Neutrophil (primary cell): ENCODE data around the gene LRATD1.

Experiments
- H3K27ac ChIP-seq: fragments of 200-600 bp; sonication (generic); 2 replicates; pipeline ENCODE4 v1.5.1; 2016; ENCODE audit warnings: mild to moderate bottlenecking, moderate library complexity
- H3K27me3 ChIP-seq: fragments of 200-600 bp; sonication (generic); 2 replicates; pipeline ENCODE4 v1.6.0; 2016; ENCODE audit warnings: mild to moderate bottlenecking
- H3K36me3 ChIP-seq: fragments of 200-600 bp; sonication (generic); 2 replicates; pipeline ENCODE4 v1.5.1; 2017
- H3K4me1 ChIP-seq, 2 experiments: fragments of 200-600 bp in 1 of 2; sonication (generic) in 1 of 2; 1 replicate in 1 of 2; 2 replicates in 1 of 2; pipeline versions ENCODE4 v1.5.1 to v1.6.1; 2013 to 2016; ENCODE audit warnings: low read depth in 1 of 2, low read length in 1 of 2, mild to moderate bottlenecking in 1 of 2, moderate library complexity in 1 of 2; ENCODE audit not compliant: control insufficient read depth in 1 of 2, insufficient read depth in 1 of 2
- H3K4me3 ChIP-seq, 2 experiments: fragments of 200-600 bp in 1 of 2; sonication (generic) in 1 of 2; 1 replicate in 1 of 2; 2 replicates in 1 of 2; pipeline ENCODE4 v1.5.1; 2013 to 2016; ENCODE audit warnings: low read depth in 1 of 2, low read length in 1 of 2, mild to moderate bottlenecking in 1 of 2, moderate library complexity in 1 of 2
- H3K9me3 ChIP-seq: fragments of 200-600 bp; sonication (generic); 2 replicates; pipeline ENCODE4 v1.5.1; 2016
- CTCF ChIP-seq: fragments of 200-600 bp; sonication (generic); IDR thresholded peaks from 2 replicates; pipeline ENCODE4 v1.5.1; 2016; ENCODE audit warnings: antibody characterized with exemption

The LRATD1 gene

GRCh38 chr2:14623237-14623636, 9.3 kb upstream of the LRATD1 start:
- Histone ChIP-seq H3K4me3 (no peak overlapping the region), H3K27me3 (no peaks in the 10 kb centered on the region), H3K27ac (no peak overlapping the region), H3K4me1 (no peaks in the 10 kb centered on the region), H3K9me3 (no peaks in the 10 kb centered on the region), H3K36me3 (no peaks in the 10 kb centered on the region)
- no peak for TF ChIP-seq CTCF

- Histone ChIP-seq H3K9me3 (no peaks in the 10 kb centered on the region), H3K4me3 (no peak overlapping the region), H3K36me3 (no peaks in the 10 kb centered on the region), H3K27ac (no peak overlapping the region), H3K27me3 (peaks cover 25% of the 10 kb centered on the region), H3K4me1 (no peaks in the 10 kb centered on the region)
- no peak for TF ChIP-seq CTCF
Observed at GRCh38 chr2:14626873-14627272, 5.6 kb upstream of the LRATD1 start.

DNA sequence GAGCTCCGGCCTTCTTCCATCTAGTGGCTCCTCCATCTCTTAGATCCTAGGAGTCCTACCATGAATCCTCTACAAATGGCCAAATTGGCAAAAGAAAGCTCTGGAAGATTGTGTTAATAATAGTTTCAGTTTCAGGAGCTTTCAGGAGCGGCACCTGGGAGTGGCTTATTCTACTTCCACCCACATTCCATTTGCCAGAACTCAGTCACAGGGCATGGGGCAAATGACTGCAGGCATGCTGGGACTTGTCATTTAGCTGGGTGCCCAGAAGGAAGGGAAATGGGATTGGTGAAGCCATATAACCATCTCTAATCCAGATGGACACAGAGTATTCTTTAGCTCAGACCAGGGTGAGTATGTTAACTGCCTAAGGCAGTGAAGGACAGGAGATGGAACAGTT, 3.6 kb upstream of the LRATD1 start:
- Histone ChIP-seq H3K27ac (no peak overlapping the region), H3K27me3 (peaks cover 46% of the 10 kb centered on the region), H3K9me3 (no peaks in the 10 kb centered on the region), H3K4me3 (no peak overlapping the region), H3K4me1 (no peaks in the 10 kb centered on the region), H3K36me3 (no peaks in the 10 kb centered on the region)
- TF ChIP-seq CTCF: no peak

DNA sequence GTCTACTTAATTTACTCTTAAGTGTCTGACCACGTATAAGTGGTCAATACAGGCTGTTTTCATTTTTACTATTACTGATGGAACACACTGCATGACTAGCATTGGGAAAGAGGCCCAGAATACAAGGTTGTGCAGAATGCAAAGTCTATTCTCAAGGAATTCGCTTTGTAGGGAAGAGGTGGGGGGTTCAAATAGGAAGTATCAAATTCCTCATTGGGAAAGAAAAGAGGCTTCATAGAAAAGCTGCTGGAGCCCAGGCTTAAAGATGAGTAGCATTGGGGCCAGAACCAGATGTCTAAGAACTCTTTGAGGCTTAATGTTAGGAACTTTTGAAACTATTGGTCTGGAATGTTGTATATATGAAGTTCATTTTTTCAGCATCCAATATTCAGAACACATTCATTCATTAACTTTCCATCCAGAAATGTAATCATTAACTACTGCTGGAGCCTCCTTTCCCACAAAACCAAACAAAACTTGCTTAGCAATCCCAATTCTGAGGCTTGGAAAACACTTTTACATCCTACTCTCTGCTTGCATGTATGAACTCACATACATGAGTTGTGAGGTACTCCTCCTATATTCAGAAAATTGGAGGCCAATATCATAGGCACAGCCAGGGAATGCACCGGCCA, 994 bp upstream of the LRATD1 start:
- H3K4me3 ChIP-seq: no peak overlapping the region
- H3K27ac ChIP-seq: no peak overlapping the region
- H3K36me3 ChIP-seq: no peaks in the 10 kb centered on the region
- H3K27me3 ChIP-seq: peaks cover 72% of the 10 kb centered on the region
- no peaks in the 10 kb centered on the region for H3K4me1 ChIP-seq
- TF ChIP-seq CTCF: no peak
- H3K9me3 ChIP-seq: no peaks in the 10 kb centered on the region

GRCh38 chr2:14633061-14633460, 544 bp downstream of the LRATD1 start:
- Histone ChIP-seq H3K4me3 (no peak overlapping the region), H3K9me3 (no peaks in the 10 kb centered on the region)

More at GRCh38 chr2:14633061-14633460, 544 bp downstream of the LRATD1 start:
- Histone ChIP-seq H3K4me1 (no peaks in the 10 kb centered on the region), H3K36me3 (no peaks in the 10 kb centered on the region), H3K27ac (no peak overlapping the region), H3K27me3 (peaks cover 85% of the 10 kb centered on the region)
- no peak for TF ChIP-seq CTCF
